Uterus (tissue), 4 donors: ENCODE results near the gene MAPK8IP3. TPM values are rescaled to one million over a fixed set of nuclear protein-coding genes. Genes with fewer than 3 reads are reported as not detected.
"Not testable (repeated sequence)": the region's sequence is repeated elsewhere in the genome, so short reads cannot be mapped to it uniquely, and the experiment has no call there.

Source experiments
- DNase-seq, 2 donors: peaks; one replicate each; pipeline ENCODE4 v3.0.0-alpha.2; 2019 to 2020
- H3K27ac ChIP-seq, 2 donors: fragments of 200-600 bp; sonication (generic); 1 replicate in 1 of 2; 2 replicates in 1 of 2; pipeline ENCODE4 v1.5.1; 2016 to 2018
- H3K27me3 ChIP-seq, 2 donors: fragments of 200-600 bp; sonication (generic); one replicate each; pipeline ENCODE4 v1.5.1; 2018 to 2019; ENCODE audit warnings: control low read depth in 1 of 2
- H3K36me3 ChIP-seq, 2 donors: fragments of 200-600 bp; sonication (generic); one replicate each; pipeline ENCODE4 v1.5.1; 2019; ENCODE audit warnings: control low read depth in 1 of 2
- H3K4me1 ChIP-seq, 2 donors: fragments of 200-600 bp; sonication (generic); one replicate each; pipeline ENCODE4 v1.5.1; 2018 to 2019; ENCODE audit warnings: control low read depth in 1 of 2
- H3K4me3 ChIP-seq, 2 donors: fragments of 200-600 bp; sonication (generic); 1 replicate in 1 of 2; 2 replicates in 1 of 2; pipeline ENCODE4 v1.5.1; 2018 to 2019; ENCODE audit warnings: mild to moderate bottlenecking in 1 of 2
- H3K9me3 ChIP-seq, 2 donors: fragments of 200-600 bp; sonication (generic); one replicate each; pipeline ENCODE4 v1.5.1; 2019; ENCODE audit warnings: control low read depth in 1 of 2
- CTCF ChIP-seq, 4 experiments: fragments of 200-600 bp in 2 of 4; fragments of 450-650 bp in 2 of 4; sonication (generic) in 2 of 4; IDR thresholded peaks; one replicate each; pipeline ENCODE4 v1.5.1; 2016 to 2019; ENCODE audit warnings: antibody characterized with exemption in 4 of 4, mild to moderate bottlenecking in 2 of 4, moderate library complexity in 1 of 4
- POLR2A ChIP-seq, 2 donors: fragments of 450-650 bp; IDR thresholded peaks; one replicate each; pipeline ENCODE4 v1.6.1; 2016; ENCODE audit warnings: antibody characterized with exemption in 2 of 2, mild to moderate bottlenecking in 1 of 2, moderate library complexity in 1 of 2
- intact Hi-C: fragments of 100-400 bp; cut with DNase I; formaldehyde crosslinking; loops from one replicate; pipeline ENCODE4 v1.15.1; 2023; ENCODE audit warnings: low total_unique reads
- total RNA-seq, 4 donors: library from RNA; depleted of rRNA in 3 of 4; stranded (reverse); fragments of >200 nt in 3 of 4; gene quantifications; one replicate each; pipeline versions ENCODE4 v1.1.0 to v1.2.4, GENCODE V29; 2014 to 2023
- donor health status: DM: yes; HTN: yes; CAD: no.

Gene MAPK8IP3
- total RNA-seq, 4 donors from 2014 or later: 17.4 to 113 (median 77.8) TPM

DNA sequence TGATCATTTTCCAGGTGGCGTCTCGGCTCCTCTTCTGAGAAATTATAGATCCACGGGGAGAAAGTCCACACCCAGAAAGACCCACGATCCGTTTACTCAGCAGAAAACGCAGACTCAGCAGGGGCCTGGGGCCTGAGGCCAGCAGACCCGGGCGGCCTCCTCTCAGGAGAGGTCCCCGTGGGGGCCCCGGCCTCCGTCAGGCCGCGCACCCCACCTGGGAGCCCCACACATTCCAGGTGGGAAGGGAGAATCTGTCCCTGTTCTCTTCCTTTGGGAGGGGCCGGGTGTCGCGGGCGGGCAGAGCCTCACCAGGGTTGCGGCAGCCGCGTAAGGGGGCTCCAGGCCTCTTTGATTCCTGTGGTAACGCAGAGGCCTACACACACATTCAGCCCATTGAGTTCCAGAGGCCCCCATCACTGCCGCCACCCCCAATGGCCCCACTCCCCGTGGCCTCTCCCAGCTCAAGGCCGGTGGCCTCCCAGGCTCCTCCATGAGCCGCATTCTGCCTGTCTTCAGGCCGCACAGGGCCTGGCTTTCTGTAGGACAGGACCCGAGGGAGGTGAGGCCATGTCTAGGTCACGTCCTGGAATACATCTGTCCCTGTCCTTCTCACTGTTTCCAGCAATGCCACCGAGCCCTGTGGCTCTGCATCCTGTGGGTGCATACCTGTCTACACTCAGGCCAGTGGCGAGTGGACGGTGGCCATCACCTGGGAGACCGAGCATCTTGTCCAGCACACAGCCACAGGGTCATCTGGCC lies 89.1 kb downstream of the MAPK8IP3 start:
- Histone ChIP-seq H3K27me3 (no peaks in the 10 kb centered on the region), H3K4me1 (no peaks in the 10 kb centered on the region), H3K4me3 (no peak overlapping the region), H3K27ac (no peak overlapping the region), H3K9me3 (no peaks in the 10 kb centered on the region), H3K36me3 (no peaks in the 10 kb centered on the region)
- intact Hi-C loops: no loop called here
- DNase-seq: no peak
- no peak for TF ChIP-seq CTCF (IDR thresholded peaks at IDR 0.05)
- TF ChIP-seq POLR2A (IDR thresholded peaks at IDR 0.05): no peak

GRCh38 chr16:1799263-1799662 lies 93.3 kb downstream of the MAPK8IP3 start:
- H3K4me3 ChIP-seq, intact Hi-C loops, DNase-seq, H3K9me3 ChIP-seq, H3K27ac ChIP-seq, H3K36me3 ChIP-seq, H3K27me3 ChIP-seq, H3K4me1 ChIP-seq: not testable (repeated sequence)

GRCh38 chr16:1800701-1801100 lies 94.7 kb downstream of the MAPK8IP3 start:
- no peak overlapping the region for H3K4me3 ChIP-seq
- no peaks in the 10 kb centered on the region for H3K36me3 ChIP-seq
- no peak overlapping the region for H3K27ac ChIP-seq
- TF ChIP-seq CTCF (IDR thresholded peaks at IDR 0.05) (no peak), POLR2A (IDR thresholded peaks at IDR 0.05) (no peak)
- H3K4me1 ChIP-seq: no peaks in the 10 kb centered on the region
- DNase-seq: no peak
- H3K9me3 ChIP-seq: no peaks in the 10 kb centered on the region
- H3K27me3 ChIP-seq: no peaks in the 10 kb centered on the region
- intact Hi-C loops: no loop called here

GRCh38 chr16:1807626-1808025 lies 101.6 kb downstream of the MAPK8IP3 start:
- Histone ChIP-seq H3K36me3 (no peaks in the 10 kb centered on the region), H3K27ac (no peak overlapping the region)
- intact Hi-C loops: no loop called here

GRCh38 chr16:1808691-1809090 lies 102.7 kb downstream of the MAPK8IP3 start:
- Histone ChIP-seq H3K9me3 (no peaks in the 10 kb centered on the region), H3K4me3 (no peak overlapping the region), H3K36me3 (no peaks in the 10 kb centered on the region), H3K4me1 (no peaks in the 10 kb centered on the region), H3K27ac (no peak overlapping the region), H3K27me3 (no peaks in the 10 kb centered on the region)
- no peak for DNase-seq
- intact Hi-C loops: no loop called here
- no peak for TF ChIP-seq POLR2A (IDR thresholded peaks at IDR 0.05)
- TF ChIP-seq CTCF (IDR thresholded peaks at IDR 0.05): no peak

More at GRCh38 chr16:1807626-1808025, 101.6 kb downstream of the MAPK8IP3 start:
- Histone ChIP-seq H3K9me3 (no peaks in the 10 kb centered on the region), H3K4me3 (no peak overlapping the region), H3K27me3 (no peaks in the 10 kb centered on the region), H3K4me1 (no peaks in the 10 kb centered on the region)
- no peak for DNase-seq
- no peak for TF ChIP-seq CTCF (IDR thresholded peaks at IDR 0.05)
- no peak for TF ChIP-seq POLR2A (IDR thresholded peaks at IDR 0.05)
